Endothelial cell (in vitro differentiated cells): ENCODE data around the gene STS. TPM values are rescaled to one million over a fixed set of nuclear protein-coding genes. Genes with fewer than 3 reads are reported as not detected.

Experiments
- DNase-seq: peaks from one replicate; pipeline ENCODE4 v3.0.0; 2021; ENCODE audit warnings: low spot score
- H3K27ac Mint-ChIP-seq: one replicate; pipeline ENCODE4 v1.8.0; 2021; ENCODE audit warnings: mixed read lengths, inconsistent platforms; ENCODE audit not compliant: unreplicated experiment
- H3K27me3 Mint-ChIP-seq: one replicate; pipeline ENCODE4 v1.8.0; 2021; ENCODE audit warnings: mild to moderate bottlenecking, moderate library complexity, mixed read lengths, inconsistent platforms; ENCODE audit not compliant: unreplicated experiment
- H3K36me3 Mint-ChIP-seq: one replicate; pipeline ENCODE4 v1.8.0; 2021; ENCODE audit warnings: mild to moderate bottlenecking, low read depth, mixed read lengths, inconsistent platforms; ENCODE audit not compliant: unreplicated experiment
- H3K4me1 Mint-ChIP-seq: one replicate; pipeline ENCODE4 v1.8.0; 2021; ENCODE audit warnings: mild to moderate bottlenecking, mixed read lengths, inconsistent platforms; ENCODE audit not compliant: unreplicated experiment
- H3K4me3 Mint-ChIP-seq: one replicate; pipeline ENCODE4 v1.8.0; 2021; ENCODE audit warnings: mild to moderate bottlenecking, mixed read lengths, inconsistent platforms; ENCODE audit not compliant: unreplicated experiment
- H3K9me3 Mint-ChIP-seq: one replicate; pipeline ENCODE4 v1.8.0; 2021; ENCODE audit warnings: mixed read lengths, inconsistent platforms; ENCODE audit not compliant: unreplicated experiment
- CTCF ChIP-seq: fragments of 200-600 bp; sonication (generic); IDR thresholded peaks from one replicate; pipeline ENCODE4 v1.5.0; 2021; ENCODE audit warnings: antibody characterized with exemption; ENCODE audit not compliant: unreplicated experiment
- total RNA-seq: library from RNA; stranded (reverse); fragmentation: NEBNext Ultra II Directional; extraction: Animal tissue kit (Norgen Biotek cat#: 25700); gene quantifications from one replicate; pipeline ENCODE4 v1.2.1, GENCODE V29; 2021; ENCODE audit not compliant: unreplicated experiment

STS gene
- total RNA-seq, 1 donor from 2014 or later = 7.2 TPM

DNA sequence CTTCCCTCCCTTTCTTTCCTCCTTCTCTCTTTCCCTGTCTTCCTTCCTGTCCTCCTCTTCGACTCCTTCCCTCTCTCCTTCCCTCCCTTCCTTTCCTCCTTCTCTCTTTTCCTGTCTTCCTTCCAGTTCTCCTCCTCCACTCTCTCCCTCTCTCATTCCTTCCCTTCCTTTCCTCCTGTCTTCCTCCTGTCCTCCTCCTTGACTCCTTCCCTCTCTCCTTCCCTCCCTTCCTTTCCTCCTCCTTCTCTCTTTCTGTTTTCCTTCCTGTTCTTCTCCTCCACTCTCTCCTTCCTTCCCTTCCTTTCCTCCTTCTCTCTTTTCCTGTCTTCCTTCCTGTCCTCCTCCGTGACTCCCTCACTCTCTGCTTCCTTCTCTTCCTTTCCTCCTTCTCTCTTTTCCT, 5.7 kb downstream of the STS start:
- peaks cover 5% of the 10 kb centered on the region for H3K4me1 Mint-ChIP-seq
- no peak overlapping the region for H3K4me3 Mint-ChIP-seq
- H3K27ac Mint-ChIP-seq = no peak overlapping the region
- no peaks in the 10 kb centered on the region for H3K9me3 Mint-ChIP-seq
- TF ChIP-seq CTCF = no peak
- no peak for DNase-seq
- H3K36me3 Mint-ChIP-seq = no peaks in the 10 kb centered on the region
- H3K27me3 Mint-ChIP-seq = no peaks in the 10 kb centered on the region

- Mint-ChIP-seq H3K9me3 (no peaks in the 10 kb centered on the region), H3K27me3 (no peaks in the 10 kb centered on the region), H3K27ac (no peak overlapping the region), H3K4me3 (no peak overlapping the region), H3K4me1 (peaks cover 8% of the 10 kb centered on the region), H3K36me3 (no peaks in the 10 kb centered on the region)
- no peak for TF ChIP-seq CTCF
- no peak for DNase-seq
These were observed 6.6 kb downstream of the STS start for GRCh38 chrX:7154041-7154597.

DNA sequence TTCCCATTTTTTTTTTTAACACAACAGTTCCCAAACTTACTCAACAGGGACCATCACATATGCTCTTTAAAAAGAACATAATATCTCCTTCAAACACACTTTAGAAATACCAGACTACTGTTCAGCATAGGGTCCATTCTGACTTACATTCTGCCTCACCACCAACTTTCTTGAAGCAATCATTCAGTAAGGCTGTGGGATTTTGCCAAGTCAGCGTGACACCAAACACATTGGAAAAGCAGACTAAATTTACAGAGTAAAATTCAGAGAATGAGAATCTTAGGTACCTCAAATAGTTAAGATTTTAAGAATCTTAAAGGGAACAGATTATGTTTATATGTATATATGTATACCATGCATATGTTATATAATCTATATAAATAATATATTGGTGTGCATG, 7.7 kb downstream of the STS start:
- Mint-ChIP-seq H3K27ac (no peak overlapping the region), H3K9me3 (no peaks in the 10 kb centered on the region), H3K4me3 (no peak overlapping the region), H3K4me1 (peaks cover 19% of the 10 kb centered on the region), H3K27me3 (no peaks in the 10 kb centered on the region), H3K36me3 (no peaks in the 10 kb centered on the region)
- no peak for DNase-seq
- no peak for TF ChIP-seq CTCF

- Mint-ChIP-seq H3K9me3 (no peaks in the 10 kb centered on the region), H3K4me3 (no peak overlapping the region), H3K4me1 (peaks cover 16% of the 10 kb centered on the region), H3K27ac (no peak overlapping the region), H3K36me3 (no peaks in the 10 kb centered on the region), H3K27me3 (no peaks in the 10 kb centered on the region)
- DNase-seq = no peak
- TF ChIP-seq CTCF = no peak
These were observed 9.4 kb downstream of the STS start for GRCh38 chrX:7156879-7157278.

DNA sequence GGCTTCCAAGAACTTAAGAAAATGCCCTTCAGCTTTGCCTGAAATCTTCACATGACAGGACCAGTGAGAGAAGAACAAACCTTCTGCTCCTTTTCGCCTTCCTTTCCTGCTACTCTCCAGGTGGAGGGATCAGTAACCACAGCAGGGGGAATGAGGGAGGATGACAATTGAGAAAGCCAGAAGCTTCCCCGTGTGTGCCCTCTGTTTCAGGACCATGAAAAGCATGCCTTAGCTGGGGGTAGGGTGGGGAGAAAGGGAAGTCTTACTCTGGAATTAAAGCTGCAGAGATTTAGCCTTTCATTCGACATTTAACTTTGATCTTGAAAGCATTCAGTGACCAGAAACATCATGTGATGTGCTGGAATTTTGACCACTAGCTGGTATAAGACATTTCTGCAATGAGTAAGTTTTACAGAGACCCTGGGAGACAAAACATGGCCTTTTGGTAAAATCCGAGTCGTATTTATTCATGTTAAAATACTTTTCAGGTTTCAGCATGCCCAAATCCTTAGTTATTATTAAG, 11.0 kb downstream of the STS start:
- H3K27ac Mint-ChIP-seq = no peak overlapping the region
- H3K4me1 Mint-ChIP-seq = peaks cover 16% of the 10 kb centered on the region
- no peak overlapping the region for H3K4me3 Mint-ChIP-seq
- H3K9me3 Mint-ChIP-seq = no peaks in the 10 kb centered on the region
- no peaks in the 10 kb centered on the region for H3K36me3 Mint-ChIP-seq
- no peak for TF ChIP-seq CTCF
- no peaks in the 10 kb centered on the region for H3K27me3 Mint-ChIP-seq
- DNase-seq = no peak
